Gastrocnemius medialis (tissue), 4 donors: ENCODE results near the gene STARD8.

Experiments used
- POLR2A ChIP-seq, 2 donors: fragments of 450-650 bp; IDR thresholded peaks; one replicate each; pipeline ENCODE4 v1.6.1; 2017; ENCODE audit warnings: antibody characterized with exemption in 2 of 2, mild to moderate bottlenecking in 2 of 2, moderate library complexity in 2 of 2
- TF ChIP-seq, protein P1 (sequence below), 5 experiments: fragments of 450-650 bp in 3 of 5; fragments of 200-600 bp in 2 of 5; sonication (generic) in 2 of 5; IDR thresholded peaks in 4 of 5; conservative IDR thresholded peaks in 1 of 5; 1 replicate in 4 of 5; 2 replicates in 1 of 5; pipeline ENCODE4 v1.5.1; 2016 to 2019; ENCODE audit warnings: antibody characterized with exemption in 5 of 5, mild to moderate bottlenecking in 3 of 5, moderate library complexity in 3 of 5

DNA sequence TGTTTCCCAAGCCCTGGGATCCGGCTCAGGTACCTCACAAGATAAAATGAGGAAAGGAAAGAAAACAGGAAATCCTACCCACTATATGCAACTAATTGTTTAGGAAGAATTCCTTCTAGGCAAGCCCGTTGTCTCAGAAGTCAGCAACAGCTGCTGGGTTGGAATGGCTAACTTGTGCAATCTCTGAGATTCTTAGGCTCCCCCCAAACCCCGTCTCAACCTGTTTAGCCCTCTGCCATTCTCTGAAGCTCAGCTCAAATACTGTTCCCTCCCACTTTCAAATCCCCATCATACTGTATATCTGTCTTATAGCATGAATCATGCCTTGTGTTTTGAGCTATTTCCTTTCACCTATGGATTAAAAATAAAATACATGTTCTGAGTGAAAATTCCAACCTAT is 28.9 kb downstream of the STARD8 start:
- TF ChIP-seq, protein P1, sequence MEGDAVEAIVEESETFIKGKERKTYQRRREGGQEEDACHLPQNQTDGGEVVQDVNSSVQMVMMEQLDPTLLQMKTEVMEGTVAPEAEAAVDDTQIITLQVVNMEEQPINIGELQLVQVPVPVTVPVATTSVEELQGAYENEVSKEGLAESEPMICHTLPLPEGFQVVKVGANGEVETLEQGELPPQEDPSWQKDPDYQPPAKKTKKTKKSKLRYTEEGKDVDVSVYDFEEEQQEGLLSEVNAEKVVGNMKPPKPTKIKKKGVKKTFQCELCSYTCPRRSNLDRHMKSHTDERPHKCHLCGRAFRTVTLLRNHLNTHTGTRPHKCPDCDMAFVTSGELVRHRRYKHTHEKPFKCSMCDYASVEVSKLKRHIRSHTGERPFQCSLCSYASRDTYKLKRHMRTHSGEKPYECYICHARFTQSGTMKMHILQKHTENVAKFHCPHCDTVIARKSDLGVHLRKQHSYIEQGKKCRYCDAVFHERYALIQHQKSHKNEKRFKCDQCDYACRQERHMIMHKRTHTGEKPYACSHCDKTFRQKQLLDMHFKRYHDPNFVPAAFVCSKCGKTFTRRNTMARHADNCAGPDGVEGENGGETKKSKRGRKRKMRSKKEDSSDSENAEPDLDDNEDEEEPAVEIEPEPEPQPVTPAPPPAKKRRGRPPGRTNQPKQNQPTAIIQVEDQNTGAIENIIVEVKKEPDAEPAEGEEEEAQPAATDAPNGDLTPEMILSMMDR (IDR thresholded peaks at IDR 0.05 in 4 of 5, conservative IDR thresholded peaks at IDR 0.05 in 1 of 5), result no peak
- no peak for TF ChIP-seq POLR2A (IDR thresholded peaks at IDR 0.05)
